Occipital lobe (tissue), 2 donors: ENCODE results near the gene SERPINA3. TPM values are rescaled to one million over a fixed set of nuclear protein-coding genes. Genes with fewer than 3 reads are reported as not detected.
"Not testable (repeated sequence)": the region's sequence is repeated elsewhere in the genome, so short reads cannot be mapped to it uniquely, and the experiment has no call there.

Source experiments
- DNase-seq: peaks from one replicate; lab custom pipeline; 2025; lab: John Stamatoyannopoulos, UW
- total RNA-seq: library from RNA; depleted of rRNA; stranded (reverse); fragments of >200 nt; gene quantifications from one replicate; pipeline ENCODE4 v1.2.3, GENCODE V29; 2014

Gene SERPINA3
- total RNA-seq, 1 donor from 2014 or later, result 0.94 TPM

GRCh38 chr14:94631050-94631449 lies 18.9 kb downstream of the SERPINA3 start:
- DNase-seq, result no peak

GRCh38 chr14:94631536-94632304 lies 19.5 kb downstream of the SERPINA3 start:
- DNase-seq, result no peak

GRCh38 chr14:94632305-94632590 lies 20.1 kb downstream of the SERPINA3 start:
- DNase-seq, result no peak

- no peak for DNase-seq
These were observed 20.9 kb downstream of the SERPINA3 start for GRCh38 chr14:94633121-94633520.

GRCh38 chr14:94635154-94635553 lies 23.0 kb downstream of the SERPINA3 start:
- DNase-seq, result no peak

GRCh38 chr14:94636744-94637412 lies 24.7 kb downstream of the SERPINA3 start:
- DNase-seq, result no peak

- not testable (repeated sequence) for DNase-seq
These were observed 25.6 kb downstream of the SERPINA3 start for GRCh38 chr14:94637814-94638213.

- DNase-seq, result no peak
These were observed 26.1 kb downstream of the SERPINA3 start for GRCh38 chr14:94638339-94638738.

GRCh38 chr14:94638961-94639817 lies 27.0 kb downstream of the SERPINA3 start:
- no peak for DNase-seq

GRCh38 chr14:94640721-94641631 lies 28.8 kb downstream of the SERPINA3 start:
- DNase-seq, result no peak

- no peak for DNase-seq
These were observed 29.4 kb downstream of the SERPINA3 start for GRCh38 chr14:94641632-94641955.

- DNase-seq, result no peak
These were observed 31.3 kb downstream of the SERPINA3 start for GRCh38 chr14:94643316-94644101.

GRCh38 chr14:94644102-94644535 lies 31.9 kb downstream of the SERPINA3 start:
- no peak for DNase-seq

GRCh38 chr14:94646066-94646465 lies 33.9 kb downstream of the SERPINA3 start:
- no peak for DNase-seq

GRCh38 chr14:94646481-94646880 lies 34.3 kb downstream of the SERPINA3 start:
- no peak for DNase-seq

GRCh38 chr14:94648801-94649200 lies 36.6 kb downstream of the SERPINA3 start:
- DNase-seq, result no peak

GRCh38 chr14:94649543-94650443 lies 37.6 kb downstream of the SERPINA3 start:
- no peak for DNase-seq

GRCh38 chr14:94650444-94650775 lies 38.2 kb downstream of the SERPINA3 start:
- DNase-seq, result no peak
